GM06990 (cell line): Measurements from ENCODE around the gene ATP5ME.
A peak's percentile ranks its signal among the peaks of the same experiment; 100 is the strongest.

Source experiments
- DNase-seq: peaks from one replicate; pipeline ENCODE4 v3.0.0-alpha.2; 2011; ENCODE audit not compliant: insufficient read length; ENCODE audit errors: extremely low read depth
- H3K27me3 ChIP-seq: replicated peaks from 2 replicates; pipeline ENCODE4 v1.6.0; 2011; ENCODE audit warnings: low read length; ENCODE audit not compliant: control insufficient read depth, insufficient read depth
- H3K36me3 ChIP-seq: 2 replicates; pipeline ENCODE4 v1.5.1; 2011; ENCODE audit warnings: low read length; ENCODE audit not compliant: control insufficient read depth, insufficient read depth
- H3K4me3 ChIP-seq: replicated peaks from 2 replicates; pipeline ENCODE4 v1.5.1; 2011; ENCODE audit warnings: low read depth, mild to moderate bottlenecking, control low read depth, low read length
- TF ChIP-seq, protein P1 (sequence below): IDR thresholded peaks from 2 replicates; pipeline ENCODE4 v1.5.1; 2011; ENCODE audit warnings: low read length, control low read depth, mild to moderate bottlenecking, inconsistent platforms; ENCODE audit not compliant: insufficient read depth, poor library complexity, severe bottlenecking

Gene ATP5ME, protein sequence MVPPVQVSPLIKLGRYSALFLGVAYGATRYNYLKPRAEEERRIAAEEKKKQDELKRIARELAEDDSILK

DNA sequence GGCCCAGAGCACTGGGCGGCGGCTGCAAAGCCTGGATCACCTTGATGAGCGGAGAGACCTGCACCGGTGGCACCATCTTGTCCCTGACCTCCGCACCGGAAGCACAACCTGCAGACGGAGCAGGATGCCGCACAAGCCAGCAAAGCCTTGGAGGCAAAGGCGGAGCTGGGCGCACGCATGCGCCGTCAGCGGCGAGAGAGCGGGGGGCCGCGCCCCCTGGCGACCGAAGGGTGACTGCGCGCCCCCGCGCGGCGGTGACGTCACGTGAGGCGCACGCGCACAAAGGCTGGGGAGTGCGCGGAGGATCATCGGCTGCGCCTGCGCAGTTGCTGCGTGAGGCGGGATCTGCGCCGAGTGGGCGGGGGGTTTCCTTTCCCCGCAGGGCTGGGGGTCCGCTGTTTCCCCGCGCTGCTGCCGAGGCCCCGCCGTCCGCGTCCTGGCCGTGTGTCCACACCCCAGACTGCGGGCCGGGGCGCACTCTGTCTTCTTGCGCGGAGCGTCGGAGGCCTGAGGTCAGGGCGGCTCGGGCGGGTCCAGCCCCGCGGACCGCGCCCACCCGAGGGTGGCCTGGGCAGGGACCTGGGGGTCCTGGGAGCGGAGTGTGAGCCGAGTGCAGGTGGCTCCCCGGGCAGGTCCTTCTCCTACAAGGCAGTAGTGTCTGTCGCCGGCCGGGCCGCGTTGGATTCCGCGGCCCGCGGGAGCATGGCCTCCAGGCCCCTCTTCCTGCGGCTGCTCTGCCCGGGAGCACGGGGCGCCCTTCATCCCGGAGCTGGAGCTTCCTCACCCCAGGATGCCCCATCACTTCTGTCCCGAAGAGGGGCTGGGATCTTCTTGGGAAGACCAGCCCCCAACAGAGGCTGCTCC is at the start of gene ATP5ME, which contains the start of gene MYL5:
TSS of gene ATP5ME (minus strand) at position 105 of the 864 bp plus-strand sequence. CDS start at position 76, 29 bp downstream.
TSS of gene MYL5 (plus strand) at position 371 of the 864 bp plus-strand sequence. CDS start 3,485 bp downstream, outside the sequence.
- H3K27me3 ChIP-seq, result no peaks in the 10 kb centered on the region
- peak within 1 kb of the TSS; percentile 94 for H3K4me3 ChIP-seq
- peaks cover 11% of the 10 kb centered on the region for H3K36me3 ChIP-seq
- DNase-seq, result peak; percentile 97
- TF ChIP-seq, protein P1, sequence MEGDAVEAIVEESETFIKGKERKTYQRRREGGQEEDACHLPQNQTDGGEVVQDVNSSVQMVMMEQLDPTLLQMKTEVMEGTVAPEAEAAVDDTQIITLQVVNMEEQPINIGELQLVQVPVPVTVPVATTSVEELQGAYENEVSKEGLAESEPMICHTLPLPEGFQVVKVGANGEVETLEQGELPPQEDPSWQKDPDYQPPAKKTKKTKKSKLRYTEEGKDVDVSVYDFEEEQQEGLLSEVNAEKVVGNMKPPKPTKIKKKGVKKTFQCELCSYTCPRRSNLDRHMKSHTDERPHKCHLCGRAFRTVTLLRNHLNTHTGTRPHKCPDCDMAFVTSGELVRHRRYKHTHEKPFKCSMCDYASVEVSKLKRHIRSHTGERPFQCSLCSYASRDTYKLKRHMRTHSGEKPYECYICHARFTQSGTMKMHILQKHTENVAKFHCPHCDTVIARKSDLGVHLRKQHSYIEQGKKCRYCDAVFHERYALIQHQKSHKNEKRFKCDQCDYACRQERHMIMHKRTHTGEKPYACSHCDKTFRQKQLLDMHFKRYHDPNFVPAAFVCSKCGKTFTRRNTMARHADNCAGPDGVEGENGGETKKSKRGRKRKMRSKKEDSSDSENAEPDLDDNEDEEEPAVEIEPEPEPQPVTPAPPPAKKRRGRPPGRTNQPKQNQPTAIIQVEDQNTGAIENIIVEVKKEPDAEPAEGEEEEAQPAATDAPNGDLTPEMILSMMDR, result peak; percentile 75

DNA sequence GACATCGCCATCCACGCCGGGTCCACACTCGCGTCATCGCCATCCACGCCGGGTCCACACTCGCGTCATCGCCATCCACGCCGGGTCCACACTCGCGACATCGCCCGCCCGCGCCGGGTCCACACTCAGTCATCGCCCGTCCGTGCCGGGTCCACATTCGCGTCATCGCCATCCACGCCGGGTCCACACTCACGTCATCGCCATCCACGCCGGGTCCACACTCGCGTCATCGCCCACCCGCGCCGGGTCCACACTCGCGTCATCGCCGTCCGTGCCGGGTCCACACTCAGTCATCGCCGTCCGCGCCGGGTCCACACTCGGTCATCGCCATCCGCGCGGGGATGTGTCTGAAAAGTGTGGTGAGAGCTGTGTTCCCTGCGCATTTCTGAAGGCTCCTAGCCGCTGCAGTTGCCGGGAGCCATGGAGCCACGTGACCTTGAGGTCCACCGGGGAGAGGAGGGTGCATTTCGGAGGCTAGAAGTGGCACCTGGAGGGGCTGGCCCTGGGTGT is 48.8 kb upstream of the ATP5ME start:
- Histone ChIP-seq H3K4me3 (no peak overlapping the region), H3K36me3 (peaks cover 8% of the 10 kb centered on the region), H3K27me3 (no peaks in the 10 kb centered on the region)
- TF ChIP-seq, protein P1, result no peak
- DNase-seq, result no peak

DNA sequence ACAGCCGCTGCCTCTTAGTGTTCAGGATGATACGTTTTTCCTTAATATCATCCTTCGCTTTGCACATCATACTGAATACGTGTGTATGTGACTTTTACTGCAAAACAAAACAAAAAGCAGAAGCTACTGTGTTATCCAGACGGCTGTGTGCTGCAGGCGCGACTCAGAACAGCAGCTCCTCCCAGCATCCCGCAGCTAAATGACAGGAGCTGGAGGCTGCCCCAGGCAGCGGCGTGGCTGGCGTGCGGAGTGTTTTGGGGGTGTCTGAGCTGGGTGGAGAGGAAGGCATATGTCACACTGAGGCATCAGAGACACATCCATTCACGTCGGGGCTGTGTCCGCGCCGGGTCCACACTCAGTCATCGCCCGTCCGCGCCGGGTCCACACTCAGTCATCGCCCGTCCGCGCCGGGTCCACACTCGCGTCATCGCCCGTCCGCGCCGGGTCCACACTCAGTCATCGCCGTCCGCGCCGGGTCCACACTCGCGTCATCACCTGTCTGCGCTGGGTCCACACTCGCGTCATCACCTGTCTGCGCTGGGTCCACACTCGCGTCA is 48.2 kb upstream of the ATP5ME start:
- TF ChIP-seq, protein P1, result no peak
- peaks cover 8% of the 10 kb centered on the region for H3K36me3 ChIP-seq
- no peaks in the 10 kb centered on the region for H3K27me3 ChIP-seq
- DNase-seq, result no peak
- H3K4me3 ChIP-seq, result no peak overlapping the region

DNA sequence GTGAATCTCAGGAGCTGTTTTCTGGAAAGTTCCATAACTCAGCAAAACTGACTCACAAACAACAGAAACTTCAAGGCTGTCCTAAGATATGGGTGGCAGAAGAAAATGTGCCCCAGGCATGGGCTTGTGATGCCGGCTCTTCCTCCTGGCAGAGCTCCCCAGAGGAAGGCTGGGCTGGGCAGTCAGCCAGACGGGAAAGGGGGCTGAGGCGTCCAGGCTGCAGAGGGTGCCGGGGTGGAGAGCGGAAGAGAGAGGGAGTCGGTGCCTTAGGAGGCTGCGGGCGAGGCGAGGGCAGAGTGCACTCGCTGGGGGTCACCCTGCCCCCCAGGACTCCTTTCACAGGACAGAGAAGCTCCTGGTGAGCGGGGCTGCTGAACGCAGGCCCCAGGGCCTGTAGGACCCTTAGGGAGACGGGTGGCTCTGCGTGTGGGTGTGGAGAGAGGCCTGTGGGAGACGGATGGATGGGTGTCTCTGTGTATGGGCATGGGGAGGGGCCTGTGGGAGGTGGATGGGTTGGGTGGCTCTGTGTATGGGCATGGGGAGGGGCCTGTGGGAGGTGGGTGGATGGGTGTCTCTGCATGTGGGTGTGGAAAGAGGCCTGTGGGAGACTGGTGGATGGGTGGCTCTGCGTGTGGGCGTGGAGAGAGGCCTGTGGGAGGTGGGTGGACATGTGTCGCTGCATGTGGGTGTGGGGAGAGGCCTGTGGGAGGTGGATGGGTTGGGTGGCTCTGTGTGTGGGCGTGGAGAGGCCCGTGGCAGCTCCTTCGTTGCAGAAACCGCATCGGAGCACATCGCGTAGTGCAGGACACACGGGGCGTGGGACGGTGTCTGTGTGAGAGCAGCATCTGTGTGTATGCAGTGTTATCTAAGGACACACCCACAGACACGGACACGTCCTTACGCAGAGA is 47.4 kb upstream of the ATP5ME start:
- DNase-seq, result no peak
- TF ChIP-seq, protein P1, result no peak
- Histone ChIP-seq H3K4me3 (no peak overlapping the region), H3K36me3 (peaks cover 8% of the 10 kb centered on the region), H3K27me3 (no peaks in the 10 kb centered on the region)

DNA sequence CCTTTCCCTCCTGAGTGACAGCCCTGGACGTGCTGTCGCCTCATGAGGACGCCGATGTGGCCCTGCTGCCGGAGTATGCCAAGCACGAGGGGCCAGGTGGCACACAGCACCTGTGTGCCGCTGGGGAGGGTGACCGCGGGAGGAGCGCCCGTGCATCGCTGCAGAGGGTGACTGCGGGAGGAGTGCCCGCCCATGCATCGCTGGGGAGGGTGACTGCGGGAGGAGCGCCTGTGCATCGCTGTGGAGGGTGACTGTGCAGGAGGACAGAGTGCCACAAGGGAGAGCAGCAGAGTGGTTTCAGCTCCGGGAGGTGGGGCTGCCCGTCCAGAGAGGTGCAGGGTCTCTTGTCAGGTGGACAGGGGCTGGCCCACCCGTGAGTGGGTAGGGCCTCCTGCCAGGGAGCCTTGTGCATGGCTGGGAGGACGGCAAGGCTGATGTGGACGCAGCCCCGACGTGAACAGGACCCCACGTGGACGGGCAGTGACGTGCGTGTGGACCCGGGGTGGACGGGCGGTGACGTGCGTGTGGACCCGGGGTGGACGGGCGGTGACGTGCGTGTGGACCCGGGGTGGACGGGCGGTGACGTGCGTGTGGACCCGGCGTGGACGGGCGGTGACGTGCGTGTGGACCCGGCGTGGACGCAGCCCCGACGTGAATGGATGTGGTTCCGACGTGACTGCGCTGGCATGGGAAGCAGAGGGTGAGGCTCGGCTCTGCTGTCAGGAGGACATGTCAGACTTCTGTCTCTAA is 46.2 kb upstream of the ATP5ME start:
- H3K27me3 ChIP-seq, result no peaks in the 10 kb centered on the region
- peaks cover 8% of the 10 kb centered on the region for H3K36me3 ChIP-seq
- no peak overlapping the region for H3K4me3 ChIP-seq
- TF ChIP-seq, protein P1, result no peak
- no peak for DNase-seq
